ENCODE results near the gene MT2A.

The MT2A gene

DNA sequence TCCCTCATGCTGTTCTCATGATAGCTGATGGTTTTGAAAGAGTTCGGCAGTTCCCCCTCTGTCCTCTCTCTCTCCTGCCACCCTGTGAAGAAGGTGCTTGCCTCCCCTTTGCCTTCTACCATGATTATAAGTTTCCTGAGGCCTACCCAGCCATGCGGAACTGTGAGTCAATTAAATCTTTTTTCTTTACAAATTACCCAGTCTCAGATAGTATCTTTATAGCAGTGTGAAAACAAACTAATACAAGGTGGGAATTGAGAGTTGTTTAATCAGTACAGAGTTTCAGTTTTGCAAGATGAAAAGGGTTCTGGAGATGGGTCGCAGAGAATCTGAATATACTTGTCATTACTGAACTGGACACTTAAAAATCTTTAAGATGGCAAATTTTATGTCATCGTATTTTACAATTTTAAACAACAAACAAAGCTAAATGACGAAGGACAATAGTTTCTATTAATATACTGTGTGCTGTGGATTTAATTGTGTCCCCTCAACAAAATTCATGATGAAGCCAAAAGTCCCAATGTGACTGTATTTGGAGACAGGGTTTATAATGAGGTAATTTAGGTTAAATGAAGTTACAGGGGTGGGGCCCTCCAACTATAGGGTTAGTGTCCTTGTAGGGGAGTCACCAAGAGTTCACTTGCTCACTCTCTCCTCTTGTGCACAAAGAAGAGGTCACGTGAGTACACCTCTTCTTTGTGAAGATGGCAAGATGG is 14.7 kb upstream of the MT2A start:
- in situ Hi-C loops (cut with MboI; ENCODE audit: low sequenced_read_pairs): no loop called here

DNA sequence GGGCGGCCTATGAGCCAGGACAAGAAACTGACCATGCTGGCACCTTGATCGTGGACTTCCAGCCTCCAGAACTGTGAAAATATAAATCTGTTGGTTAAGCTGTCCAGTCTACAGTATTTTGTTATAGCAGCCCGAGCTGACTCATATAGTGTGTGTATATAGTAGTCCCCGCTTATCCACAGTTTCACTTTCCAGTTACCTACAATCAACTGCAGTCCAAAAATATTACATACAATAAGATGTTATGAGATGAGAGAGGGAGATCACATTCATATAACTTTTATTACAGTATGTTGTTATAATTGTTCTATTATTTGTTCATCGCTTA is 14.1 kb upstream of the MT2A start:
- in situ Hi-C loops (cut with MboI; ENCODE audit: low sequenced_read_pairs): no loop called here

DNA sequence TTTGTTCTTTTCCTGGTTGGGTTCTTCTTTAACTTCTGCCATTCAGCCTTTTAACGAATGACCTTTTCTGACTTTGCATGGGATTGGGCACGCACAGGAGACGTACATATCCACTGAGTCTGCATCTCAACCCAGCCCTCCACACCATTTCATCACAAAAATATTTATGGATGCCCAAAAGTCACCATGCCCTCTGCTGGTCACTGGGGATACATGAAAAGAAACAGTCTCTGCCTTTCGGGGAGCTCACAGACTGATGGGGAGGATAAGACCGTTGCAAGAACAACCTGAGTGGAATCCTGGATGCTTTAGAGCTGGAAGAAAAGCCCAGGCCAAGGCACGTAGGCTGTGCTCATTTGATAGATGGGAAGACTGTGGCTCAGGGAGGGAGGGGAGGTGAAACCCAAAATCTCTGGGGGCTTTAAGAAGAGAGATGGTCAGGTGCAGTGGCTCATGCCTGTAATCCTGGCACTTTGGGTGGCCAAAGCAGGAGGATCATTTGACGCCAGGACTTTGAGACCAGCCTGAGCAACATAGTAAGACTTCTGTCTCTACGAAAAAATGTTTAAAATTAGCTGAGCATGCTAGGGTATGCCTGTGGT is 7.9 kb upstream of the MT2A start:
- in situ Hi-C loops (cut with MboI; ENCODE audit: low sequenced_read_pairs): loop anchor here (10.0 to 25.0 kb wide), 2 partner anchors 84 to 88 kb away; partner anchors contain the start of genes BBS2 and MT1X

DNA sequence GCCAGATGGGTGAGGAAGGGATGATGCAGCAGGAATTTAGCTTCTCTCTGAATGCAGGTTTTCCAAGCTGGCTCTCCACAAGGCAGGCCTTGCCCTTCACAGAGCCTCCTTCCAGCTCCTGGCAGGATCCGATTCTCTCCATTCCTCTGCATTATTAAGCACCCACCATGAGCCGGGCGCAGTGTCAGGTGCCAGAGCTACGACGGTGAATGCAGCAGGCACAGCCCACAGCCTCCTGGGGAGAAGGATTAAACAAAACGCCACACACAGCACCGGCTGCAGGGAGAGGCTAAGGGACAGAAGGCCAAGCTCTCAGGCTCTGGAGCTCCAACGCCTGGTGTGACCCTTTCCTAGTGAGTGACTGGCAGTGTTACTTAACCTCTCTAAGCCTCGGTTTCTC is 7.1 kb upstream of the MT2A start:
- in situ Hi-C loops (cut with MboI; ENCODE audit: low sequenced_read_pairs): loop anchor here (10.0 to 25.0 kb wide), 2 partner anchors 83 to 89 kb away; partner anchors contain the start of genes BBS2 and MT1X

DNA sequence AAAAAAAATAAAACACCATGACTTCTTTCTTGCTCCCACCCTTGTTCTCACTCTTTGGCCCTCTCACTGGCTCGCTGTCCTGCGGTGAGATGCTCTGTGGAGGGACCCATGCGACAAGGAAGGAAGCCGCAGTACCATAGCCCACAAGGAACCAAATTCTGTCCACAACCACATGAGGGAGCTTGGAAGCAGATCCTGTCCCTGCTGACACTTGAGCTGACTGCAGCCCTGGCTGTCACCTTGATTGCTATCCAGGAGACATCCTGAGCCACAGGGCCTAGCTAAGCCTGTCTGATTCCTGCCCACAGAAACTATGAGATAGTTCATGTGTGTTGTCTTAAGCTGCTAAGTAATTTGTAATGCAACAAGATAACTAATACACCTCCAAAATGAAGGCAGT is 4.8 kb upstream of the MT2A start:
- in situ Hi-C loops (cut with MboI; ENCODE audit: low sequenced_read_pairs): loop anchor here (10.0 to 25.0 kb wide), 2 partner anchors 81 to 91 kb away; partner anchors contain the start of genes BBS2 and MT1X

DNA sequence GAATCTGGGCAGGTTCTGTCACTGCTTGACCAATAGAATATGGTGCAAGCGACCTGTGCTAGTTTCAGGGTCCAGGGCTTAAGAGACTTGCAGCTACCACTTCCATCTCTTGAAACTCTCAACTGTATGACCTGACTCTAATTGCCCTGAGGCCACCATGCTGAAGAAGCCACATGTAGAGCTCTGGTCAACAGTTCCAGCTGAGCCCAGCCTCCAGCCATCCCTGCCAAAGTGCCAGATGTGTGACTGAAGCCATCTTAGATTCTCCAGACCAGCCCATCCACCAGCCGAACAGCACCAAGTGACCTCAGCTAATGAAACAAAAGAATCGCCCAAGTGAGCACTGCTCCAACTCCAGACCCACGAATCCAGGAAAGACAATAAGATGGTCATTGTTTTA is 3.4 kb upstream of the MT2A start:
- in situ Hi-C loops (cut with MboI; ENCODE audit: low sequenced_read_pairs): loop anchor here (10.0 to 25.0 kb wide), 2 partner anchors 80 to 93 kb away; partner anchors contain the start of genes BBS2 and MT1X

DNA sequence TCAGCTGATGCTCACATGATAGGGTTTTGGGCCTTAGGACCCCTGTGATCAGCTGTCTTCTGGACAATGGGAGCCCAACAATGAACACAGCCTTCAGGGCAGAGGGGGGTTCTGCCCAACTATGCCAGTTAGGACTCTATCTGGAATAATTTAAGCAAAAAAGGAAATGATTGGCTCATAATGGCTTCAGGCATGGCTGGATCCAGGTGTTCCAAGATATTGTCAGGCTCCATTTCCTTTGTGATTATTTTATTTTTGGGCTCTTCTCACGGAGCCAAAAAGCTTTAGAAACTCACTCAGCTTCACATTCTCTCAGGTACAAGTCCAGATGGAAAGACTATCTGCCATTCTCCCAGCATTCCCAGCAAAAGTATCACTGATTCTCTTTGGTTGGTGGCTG is 2.9 kb upstream of the MT2A start:
- in situ Hi-C loops (cut with MboI; ENCODE audit: low sequenced_read_pairs): loop anchor here (10.0 to 25.0 kb wide), 2 partner anchors 79 to 93 kb away; partner anchors contain the start of genes BBS2 and MT1X

DNA sequence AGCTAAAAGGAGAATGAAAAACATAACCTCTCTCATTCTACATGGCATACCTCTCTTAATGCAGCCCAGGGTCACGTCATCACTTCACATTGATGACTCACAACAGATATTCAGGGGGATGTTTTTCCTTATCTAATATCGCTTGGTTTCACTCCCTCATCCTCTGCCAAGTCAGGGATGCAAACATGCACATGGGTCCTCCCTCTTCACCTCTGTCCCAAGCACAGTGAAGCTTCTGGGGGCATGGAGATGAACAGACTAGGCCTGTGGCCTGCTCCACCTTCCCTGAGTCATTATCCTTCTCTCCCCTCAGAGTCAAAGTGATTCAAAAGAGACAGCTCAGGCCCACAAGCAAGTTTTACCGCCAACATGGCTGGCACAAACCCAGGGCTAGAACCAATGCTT is 2.3 kb upstream of the MT2A start:
- in situ Hi-C loops (cut with MboI; ENCODE audit: low sequenced_read_pairs): loop anchor here (10.0 to 25.0 kb wide), 2 partner anchors 79 to 94 kb away; partner anchors contain the start of genes BBS2 and MT1X

DNA sequence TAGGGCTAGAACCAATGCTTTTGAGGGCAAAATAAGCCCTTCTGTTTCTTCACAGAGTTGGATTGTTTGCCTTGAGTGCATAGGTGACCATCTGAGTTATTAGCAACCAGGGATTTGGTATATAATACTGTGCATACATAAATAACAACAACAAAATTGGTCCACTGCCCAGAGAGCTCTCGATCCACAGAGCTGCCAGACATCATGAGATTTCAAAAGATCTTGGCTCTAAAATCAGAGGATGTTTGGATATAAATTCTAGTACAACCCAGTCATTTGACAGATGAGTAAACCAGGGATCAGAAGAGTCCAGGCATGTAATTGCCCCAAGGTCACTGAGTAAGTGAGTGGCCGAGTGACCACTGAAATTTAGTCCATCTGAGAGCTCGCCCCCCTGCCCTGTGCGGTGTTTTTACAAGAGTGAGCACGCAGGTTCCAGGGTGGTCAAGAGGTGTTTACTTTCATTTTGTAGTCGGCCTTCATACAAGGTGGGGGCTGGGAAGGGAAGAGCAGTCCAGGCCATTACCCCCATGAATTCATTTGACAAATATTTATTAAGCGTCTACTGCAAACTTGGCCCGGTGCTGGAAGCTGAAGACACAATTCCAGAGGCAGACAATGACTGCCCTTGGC is 1.8 kb upstream of the MT2A start:
- in situ Hi-C loops (cut with MboI; ENCODE audit: low sequenced_read_pairs): loop anchor here (10.0 to 25.0 kb wide), 2 partner anchors 78 to 94 kb away; partner anchors contain the start of genes BBS2 and MT1X

DNA sequence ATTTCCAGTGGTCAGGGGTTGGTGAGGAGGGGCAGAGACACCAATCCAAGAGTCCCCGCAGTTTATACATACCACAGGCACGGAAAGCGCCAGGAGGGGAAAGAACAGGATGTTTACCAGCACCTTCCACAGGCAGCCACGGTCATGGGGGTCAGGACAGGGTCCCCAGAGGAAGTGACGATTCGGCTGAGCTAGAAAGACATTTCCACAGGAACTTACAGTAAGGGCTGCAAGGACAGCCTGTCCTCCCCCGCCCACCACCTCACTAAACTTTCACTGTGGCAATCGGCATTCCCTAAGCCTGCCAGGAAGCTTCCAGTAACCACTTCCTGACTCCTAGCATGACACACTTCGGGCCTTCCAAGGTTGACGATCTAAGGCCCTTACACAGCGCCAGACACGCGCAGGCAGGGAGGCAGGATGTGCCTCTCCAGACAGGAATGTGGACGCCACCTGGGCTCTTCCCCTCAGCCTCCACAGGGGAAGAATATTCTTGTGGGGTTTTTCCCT is 1.2 kb upstream of the MT2A start:
- in situ Hi-C loops (cut with MboI; ENCODE audit: low sequenced_read_pairs): loop anchor here (10.0 to 25.0 kb wide), 2 partner anchors 78 to 95 kb away; partner anchors contain the start of genes BBS2 and MT1X

DNA sequence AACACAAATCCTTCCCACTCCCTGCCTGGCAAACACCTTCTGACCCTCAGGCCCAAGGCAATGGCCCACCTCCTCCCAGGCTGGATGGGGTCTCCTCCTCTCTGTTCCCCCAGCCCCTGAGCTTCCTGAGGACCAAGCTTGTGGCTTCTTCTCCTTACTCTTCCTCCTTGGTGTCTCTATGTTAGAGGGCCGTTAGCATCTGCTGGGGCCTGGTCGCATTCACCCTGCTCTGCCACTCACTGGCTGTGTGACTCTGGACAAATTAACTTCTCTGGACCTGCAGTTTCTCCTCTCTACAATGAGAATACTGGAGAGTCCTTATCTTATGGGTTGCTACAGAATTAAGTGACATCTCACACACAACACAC is 725 bp upstream of the MT2A start:
- in situ Hi-C loops (cut with MboI; ENCODE audit: low sequenced_read_pairs): loop anchor here (10.0 to 25.0 kb wide), 2 partner anchors 77 to 95 kb away; partner anchors contain the start of genes BBS2 and MT1X

DNA sequence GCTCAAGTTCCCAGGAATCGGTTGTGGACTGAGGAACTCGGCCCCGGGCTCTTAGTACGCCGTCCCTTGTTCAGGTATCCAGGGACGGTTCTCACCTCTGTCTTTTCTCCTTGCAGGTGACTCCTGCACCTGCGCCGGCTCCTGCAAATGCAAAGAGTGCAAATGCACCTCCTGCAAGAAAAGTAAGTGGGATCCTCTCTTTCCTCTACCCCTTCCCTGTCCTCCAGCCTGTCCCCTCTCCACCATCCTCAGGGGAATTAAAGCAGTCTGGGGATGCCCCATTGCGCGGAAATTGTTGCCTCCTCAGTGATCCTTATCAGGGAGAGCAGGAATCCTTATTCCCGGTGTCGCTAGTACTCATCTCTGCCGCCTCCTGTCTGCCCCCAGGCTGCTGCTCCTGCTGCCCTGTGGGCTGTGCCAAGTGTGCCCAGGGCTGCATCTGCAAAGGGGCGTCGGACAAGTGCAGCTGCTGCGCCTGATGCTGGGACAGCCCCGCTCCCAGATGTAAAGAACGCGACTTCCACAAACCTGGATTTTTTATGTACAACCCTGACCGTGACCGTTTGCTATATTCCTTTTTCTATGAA is 585 bp downstream of the MT2A start:
- in situ Hi-C loops (cut with MboI; ENCODE audit: low sequenced_read_pairs): loop anchor here (10.0 to 25.0 kb wide), 2 partner anchors 76 to 97 kb away; partner anchors contain the start of genes BBS2 and MT1X

DNA sequence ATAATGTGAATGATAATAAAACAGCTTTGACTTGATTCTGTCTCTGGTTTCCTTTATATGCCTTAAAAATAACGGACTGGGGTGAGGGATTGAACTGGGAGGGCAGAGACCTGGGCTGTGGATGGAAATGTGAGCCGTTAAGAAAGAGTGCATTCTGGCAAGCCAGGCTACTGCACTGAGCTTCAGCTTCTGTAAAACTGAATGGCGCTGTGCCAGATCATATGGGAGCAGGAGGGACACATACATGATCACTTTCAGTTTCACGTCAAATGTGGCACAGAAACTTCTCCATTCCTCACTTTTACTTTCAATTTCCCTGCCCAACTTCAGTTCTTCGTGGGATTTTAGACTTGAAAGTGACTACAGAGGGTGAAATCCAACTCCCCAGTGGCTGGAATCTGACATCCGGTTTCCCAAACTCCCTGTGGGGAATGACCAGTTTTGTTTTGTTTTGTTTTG is 1.1 kb downstream of the MT2A start:
- in situ Hi-C loops (cut with MboI; ENCODE audit: low sequenced_read_pairs): loop anchor here (10.0 to 25.0 kb wide), 2 partner anchors 75 to 97 kb away; partner anchors contain the start of genes BBS2 and MT1X

DNA sequence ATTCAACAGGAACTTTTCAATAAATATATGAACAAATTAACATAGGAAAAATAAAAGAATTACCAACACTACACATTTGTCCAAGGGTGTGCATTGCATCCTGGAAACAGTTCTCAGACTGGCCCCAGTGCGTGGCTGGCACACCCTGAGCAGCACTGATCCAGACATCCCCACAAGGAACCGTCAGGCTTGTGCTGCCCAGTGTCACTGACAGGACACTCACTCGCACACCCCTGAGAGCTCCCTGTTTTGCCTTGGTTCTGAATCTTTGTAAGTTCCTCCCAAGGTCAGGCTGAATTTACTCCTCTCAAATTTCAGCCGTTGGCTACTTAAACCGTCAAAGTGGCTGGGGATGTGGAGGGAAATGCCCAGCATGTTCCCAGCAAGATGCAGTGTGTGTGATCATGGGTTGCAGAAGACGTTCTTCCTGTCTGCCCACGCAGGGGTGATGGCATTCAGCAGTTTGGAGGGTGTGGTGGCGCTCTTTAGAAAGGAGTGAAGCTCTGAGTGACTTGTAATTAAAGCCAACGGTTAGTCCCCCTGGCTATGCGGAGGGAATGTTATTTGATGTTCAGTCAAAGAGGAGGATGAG is 1.7 kb downstream of the MT2A start:
- in situ Hi-C loops (cut with MboI; ENCODE audit: low sequenced_read_pairs): loop anchor here (25.0 kb wide), 1 partner anchor 98 kb away; the partner anchor contains the start of gene BBS2

DNA sequence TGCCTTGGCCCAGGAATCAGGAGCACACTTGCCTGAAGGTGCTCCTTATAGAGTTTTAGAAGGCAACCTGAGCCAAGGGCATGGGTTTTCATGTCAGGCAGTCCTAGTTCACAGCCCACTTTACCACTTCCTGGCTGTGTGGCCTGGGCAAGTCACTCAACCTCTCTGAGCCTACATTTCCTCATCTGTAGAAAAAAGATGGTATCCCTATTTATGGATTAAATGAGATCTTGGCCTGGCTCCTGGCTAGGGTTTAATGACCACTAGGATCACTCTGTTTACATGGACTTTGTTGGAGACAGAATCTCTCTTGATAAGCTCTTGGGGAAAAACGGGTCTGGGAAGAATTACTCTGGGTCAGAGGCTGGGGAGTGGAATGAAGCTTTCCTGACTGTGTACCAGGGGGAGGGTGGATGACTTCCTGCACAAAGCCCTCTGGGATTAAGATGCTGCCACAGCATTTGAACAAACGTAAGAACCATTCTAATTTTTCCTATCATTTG is 2.3 kb downstream of the MT2A start:
- in situ Hi-C loops (cut with MboI; ENCODE audit: low sequenced_read_pairs): loop anchor here (25.0 kb wide), 1 partner anchor 98 kb away; the partner anchor contains the start of gene BBS2

DNA sequence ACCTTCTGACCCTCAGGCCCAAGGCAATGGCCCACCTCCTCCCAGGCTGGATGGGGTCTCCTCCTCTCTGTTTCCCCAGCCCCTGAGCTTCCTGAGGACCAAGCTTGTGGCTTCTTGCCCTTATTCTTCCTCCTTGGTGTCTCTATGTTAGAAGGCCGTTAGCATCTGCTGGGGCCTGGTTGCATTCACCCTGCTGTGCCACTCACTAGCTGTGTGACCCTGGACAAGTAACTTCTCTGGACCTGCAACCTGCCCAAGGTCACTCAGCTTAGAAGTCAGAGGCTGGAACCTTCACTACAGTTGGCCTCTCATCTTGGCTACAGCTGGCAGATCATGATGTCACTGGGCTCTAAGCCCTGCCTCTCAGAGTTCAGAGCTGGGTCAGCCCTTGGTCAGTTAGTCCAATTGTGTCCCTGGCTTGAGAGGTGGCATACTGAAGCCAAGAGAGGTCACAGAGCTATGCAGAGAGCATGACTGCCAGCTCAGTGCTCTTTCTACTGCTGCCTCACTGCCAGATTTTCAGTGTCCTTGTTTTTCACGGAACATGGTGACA is 3.0 kb downstream of the MT2A start:
- in situ Hi-C loops (cut with MboI; ENCODE audit: low sequenced_read_pairs): loop anchor here (25.0 kb wide), 1 partner anchor 99 kb away; the partner anchor contains the start of gene BBS2

DNA sequence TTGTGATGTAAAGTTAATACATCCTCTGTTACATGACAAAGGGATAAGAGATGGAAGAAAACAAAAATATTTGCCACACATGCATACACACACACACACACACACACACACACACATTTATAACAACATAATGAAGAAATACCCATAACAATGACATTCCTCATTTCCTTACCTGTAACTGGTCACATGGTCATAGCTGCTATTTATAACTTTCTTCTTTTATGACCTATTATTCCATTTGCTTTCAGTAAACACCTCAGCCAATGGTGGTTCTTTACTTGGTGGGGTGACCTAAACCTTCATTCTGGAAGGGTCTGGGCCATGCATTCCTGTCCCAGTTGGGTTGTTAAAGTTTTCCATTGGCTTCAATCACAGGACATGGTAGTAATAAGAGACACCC is 5.3 kb downstream of the MT2A start:
- in situ Hi-C loops (cut with MboI; ENCODE audit: low sequenced_read_pairs): loop anchor here (25.0 kb wide), 1 partner anchor 101 kb away; the partner anchor contains the start of gene BBS2

DNA sequence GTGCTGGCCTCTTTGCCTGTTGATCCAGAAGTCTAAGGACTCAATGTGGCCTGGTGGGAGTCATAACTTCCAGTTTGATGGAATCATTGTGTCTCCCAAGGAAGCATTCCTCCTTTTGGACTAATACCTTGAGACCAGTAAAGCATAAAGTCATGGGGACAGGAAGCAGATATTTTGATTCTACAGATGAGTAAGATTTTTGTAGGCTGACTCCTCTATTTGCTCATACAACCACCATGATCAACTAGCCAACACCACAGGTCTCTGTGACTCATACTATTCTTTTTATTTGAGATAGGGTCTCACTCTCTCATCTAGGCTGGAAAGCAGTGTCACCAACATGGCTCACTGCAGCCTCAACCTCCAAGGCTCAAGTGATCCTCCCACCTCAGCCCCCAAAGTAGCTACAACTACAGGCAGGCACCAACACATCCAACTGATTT is 6.2 kb downstream of the MT2A start:
- in situ Hi-C loops (cut with MboI; ENCODE audit: low sequenced_read_pairs): loop anchor here (25.0 kb wide), 1 partner anchor 102 kb away; the partner anchor contains the start of gene BBS2

DNA sequence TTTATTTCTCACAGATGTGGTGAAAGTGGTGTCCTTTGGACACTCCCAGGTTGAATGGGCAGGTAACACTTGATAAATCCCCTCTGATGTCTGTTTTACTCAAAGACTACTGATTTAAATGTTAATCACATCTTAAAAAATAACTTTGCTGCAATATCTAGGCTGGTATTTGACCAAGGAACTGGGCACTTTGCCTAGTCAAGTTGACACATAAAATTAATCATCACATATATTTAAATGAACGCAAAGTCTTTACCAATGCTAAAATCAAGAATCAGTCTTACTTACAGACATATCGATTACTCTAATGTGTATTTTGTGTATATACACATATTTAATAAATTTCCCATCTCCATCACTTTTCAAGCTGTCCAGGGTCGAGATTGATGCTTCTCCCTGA is 7.0 kb downstream of the MT2A start:
- in situ Hi-C loops (cut with MboI; ENCODE audit: low sequenced_read_pairs): loop anchor here (25.0 kb wide), 1 partner anchor 103 kb away; the partner anchor contains the start of gene BBS2
